HG03025 (cell line): Measurements from ENCODE around the gene LIMD2.
A peak's percentile ranks its signal among the peaks of the same experiment; 100 is the strongest.

Source experiments
- ATAC-seq: cut with Tn5 transposase; IDR thresholded peaks from one replicate; pipeline ENCODE4 v1.9.1; 2021; ENCODE audit warnings: mild to moderate bottlenecking, moderate library complexity; ENCODE audit not compliant: unreplicated experiment, low FRiP score

The LIMD2 gene

GRCh38 chr17:63701868-63702720 is 2.2 kb upstream of the LIMD2 start:
- no peak for ATAC-seq

DNA sequence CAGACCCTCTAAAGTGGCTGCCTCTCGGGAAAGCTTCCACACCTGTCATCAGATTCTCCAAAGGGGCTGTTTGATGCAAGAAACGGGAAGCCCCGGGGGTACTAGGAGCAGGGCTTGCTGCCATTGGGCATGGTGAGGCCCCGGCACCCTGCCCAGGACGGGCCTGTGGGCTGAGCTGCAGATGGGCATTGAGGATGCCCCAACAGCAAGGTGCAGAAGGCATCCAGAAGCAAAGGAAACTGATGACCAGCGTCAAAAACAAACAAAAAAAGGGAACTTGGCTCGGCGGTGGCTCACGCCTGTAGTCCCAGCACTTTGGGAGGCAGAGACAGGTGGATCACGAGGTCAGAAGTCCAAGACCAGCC is 1.5 kb upstream of the LIMD2 start:
- ATAC-seq, result no peak

DNA sequence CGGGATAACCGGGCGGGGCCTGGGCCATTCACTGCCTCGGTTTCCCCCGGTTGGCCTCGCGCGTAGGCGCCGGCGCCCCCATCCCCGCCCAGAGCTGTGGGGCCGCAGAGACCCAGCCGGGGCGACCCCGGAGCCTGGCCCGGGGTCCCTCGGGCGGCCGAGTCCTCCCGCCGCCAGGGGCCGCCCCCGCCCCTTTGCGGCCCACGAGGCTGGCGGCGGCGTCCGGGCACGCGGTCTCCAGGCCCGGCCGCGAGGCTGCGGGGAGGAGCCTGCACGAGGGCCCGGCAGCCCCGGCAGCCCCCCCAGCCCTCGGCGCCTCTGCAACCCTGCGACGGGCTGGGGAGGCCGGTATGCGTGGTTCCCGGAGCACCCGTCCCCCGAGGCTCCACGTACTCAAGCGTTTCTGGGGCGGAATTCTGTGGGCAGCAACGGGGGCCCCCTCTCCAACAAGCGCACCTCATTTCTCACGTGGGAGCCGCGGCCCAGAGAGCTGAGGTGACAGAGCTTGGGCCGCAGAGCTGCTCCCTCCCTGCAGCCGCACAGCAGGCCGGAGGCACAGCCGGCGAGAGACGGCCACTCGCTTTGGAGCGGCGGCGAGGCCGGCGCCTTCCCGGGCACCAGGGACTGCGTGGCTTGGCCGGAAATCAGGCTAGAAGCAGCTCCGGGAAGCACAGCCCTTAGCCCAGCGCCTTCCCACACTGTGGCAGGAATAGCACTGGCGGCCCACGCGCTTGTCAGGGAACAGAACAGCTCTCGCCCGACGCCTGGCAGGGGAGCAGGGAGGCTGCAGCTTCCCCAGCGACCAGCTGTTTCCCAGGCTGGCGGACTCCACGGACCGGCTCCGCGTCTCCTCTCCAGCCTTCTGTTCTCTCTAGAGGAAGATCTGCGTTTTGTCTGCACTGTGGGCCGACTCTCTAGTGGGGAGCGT is 867 bp upstream of the LIMD2 start:
- ATAC-seq, result no peak

- ATAC-seq, result peak; percentile 16
These were observed 863 bp downstream of the LIMD2 start for GRCh38 chr17:63698886-63699637.

DNA sequence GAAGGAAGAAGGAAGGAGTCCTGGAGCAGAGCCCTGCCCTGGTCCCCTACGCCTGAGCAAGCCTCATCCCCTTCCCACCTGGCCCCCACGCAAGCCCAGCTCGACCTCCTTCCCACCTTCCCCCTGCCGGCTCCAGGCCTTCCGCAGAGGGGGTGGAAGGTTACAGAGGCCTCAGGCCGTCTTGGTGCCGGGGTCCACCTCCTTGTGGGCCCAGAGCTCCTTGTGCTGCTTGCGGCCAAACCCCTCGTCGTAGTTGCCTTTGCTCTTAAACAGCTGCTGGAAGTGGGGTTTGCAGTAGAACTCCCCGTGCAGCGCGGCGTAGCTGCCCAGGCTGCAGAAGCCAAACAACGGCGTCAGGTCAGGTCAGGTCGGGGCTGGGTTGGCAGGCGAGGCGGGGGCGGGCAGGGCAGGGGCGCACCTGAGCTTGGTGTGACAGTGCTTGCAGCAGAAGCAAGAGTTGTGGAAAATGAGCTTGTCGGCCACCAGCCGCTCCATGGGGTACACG is 1.5 kb downstream of the LIMD2 start:
- no peak for ATAC-seq

GRCh38 chr17:63697341-63698286 is 2.3 kb downstream of the LIMD2 start:
- no peak for ATAC-seq

DNA sequence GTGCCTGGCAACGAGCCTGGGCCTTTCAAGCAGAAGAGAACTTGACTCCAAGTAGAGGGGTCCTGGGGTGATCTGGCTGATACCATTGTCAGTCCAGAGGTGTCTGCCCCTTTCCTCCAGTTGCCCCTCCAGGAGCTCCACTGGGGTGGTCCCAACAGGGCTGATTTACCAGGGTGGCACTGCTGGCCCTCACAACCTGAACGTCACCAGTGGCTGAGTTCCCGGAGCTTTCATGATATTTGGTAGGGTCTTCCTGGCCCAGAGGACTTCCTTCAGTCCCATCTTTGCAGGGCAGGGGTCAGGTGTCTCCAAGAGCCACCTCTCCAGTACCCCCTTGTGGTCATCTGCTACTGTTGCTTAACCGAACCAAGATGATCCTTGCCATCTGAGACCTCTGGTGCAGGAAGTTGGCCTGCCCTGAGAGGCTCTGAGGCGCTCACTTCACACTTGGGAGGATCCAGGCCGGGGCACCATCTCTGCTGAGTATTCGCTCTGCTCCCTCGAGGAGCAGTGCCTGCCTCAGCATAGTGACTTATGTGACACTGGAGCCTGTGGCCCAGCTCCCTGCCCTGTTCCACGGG is 3.5 kb downstream of the LIMD2 start:
- ATAC-seq, result no peak

- no peak for ATAC-seq
These were observed 4.0 kb downstream of the LIMD2 start for GRCh38 chr17:63695889-63696288.

GRCh38 chr17:63694950-63695773 is 4.8 kb downstream of the LIMD2 start:
- no peak for ATAC-seq

DNA sequence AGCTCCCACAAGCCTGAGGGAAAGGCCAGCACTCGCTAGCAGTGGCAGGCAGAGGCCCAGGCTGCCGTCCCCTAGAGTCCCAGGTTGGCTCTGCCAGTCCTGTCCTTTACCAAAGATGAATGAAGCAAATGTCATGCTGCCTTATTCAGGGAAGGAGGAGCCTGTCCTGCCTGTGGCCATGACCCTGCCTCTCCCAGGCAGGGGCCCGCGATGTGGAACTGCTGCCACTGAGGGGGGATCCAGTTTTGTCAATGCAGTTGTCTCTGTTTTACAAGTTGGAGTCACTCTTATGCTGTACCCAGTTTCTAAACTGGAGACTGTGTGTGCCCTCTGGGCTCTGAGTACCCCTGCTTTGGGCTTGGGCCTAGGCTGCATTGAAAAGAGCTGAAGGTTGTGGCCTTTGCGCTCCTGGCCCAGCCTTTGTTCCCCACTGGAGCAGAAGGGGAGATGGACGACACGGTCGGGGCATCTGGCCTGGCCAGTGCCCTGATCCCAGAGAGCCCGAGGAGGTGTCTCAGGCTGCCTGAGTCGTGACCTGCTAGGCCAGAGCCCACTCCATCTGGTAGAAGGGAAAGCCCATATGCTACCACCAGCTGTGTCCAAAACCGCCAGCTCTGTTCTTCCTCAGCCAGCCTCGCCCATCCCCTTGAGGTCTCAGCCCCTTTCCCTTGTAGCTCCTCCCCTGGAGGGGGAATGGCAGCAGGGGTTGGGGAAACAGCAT is 5.5 kb downstream of the LIMD2 start:
- ATAC-seq, result no peak

DNA sequence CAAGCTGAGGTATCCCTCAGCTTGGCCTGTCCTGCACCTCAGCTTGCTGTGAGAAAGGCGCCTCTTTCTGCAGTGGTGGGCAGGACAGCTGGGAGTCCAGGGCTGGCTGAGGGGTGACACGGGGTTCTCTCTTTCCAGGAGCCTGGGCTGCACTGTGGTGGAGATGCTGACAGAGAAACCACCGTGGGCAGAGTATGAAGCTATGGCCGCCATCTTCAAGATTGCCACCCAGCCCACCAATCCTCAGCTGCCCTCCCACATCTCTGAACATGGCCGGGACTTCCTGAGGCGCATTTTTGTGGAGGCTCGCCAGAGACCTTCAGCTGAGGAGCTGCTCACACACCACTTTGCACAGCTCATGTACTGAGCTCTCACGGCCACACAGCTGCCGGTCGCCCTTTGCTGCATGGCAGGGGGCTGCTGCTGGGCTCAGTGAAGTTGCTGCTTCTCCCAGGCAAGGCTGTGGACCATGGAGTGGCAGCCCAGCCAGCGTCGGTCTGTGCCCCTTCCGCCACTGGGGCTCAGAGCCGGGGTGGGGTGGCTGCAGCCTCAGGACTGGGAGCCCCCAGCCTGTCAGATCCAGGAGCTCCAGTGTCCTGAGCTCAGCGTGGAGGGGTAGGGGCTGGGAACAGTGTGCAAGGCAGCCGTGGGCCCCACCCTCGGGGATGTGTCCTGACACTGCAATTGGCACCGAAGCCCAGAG is 6.4 kb downstream of the LIMD2 start:
- ATAC-seq, result no peak

DNA sequence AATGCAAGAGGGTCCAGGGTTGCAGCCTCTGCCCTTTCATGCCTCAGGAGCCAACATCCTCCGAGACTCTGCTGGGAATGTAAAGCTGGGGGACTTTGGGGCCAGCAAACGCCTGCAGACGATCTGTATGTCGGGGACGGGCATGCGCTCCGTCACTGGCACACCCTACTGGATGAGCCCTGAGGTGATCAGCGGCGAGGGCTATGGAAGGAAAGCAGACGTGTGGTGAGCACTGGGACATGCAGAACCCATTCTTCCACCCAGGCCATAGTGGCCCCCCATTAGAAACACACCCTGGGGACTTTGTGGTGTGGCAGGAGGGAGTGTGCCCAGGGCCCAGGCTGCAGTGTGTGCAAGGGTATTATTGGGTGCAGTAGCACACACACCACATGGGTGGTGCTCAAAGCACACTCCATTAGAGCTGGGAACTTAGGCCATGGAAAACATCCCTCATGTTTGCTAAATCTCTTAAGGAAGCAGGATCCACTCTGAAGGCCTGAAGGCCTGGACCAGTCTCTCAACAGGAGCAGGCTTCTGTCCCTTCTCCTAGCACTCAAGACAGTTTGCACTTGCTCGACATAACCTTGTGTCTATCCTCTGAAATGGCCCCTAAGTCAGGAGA is 7.6 kb downstream of the LIMD2 start:
- ATAC-seq, result no peak

- ATAC-seq, result no peak
These were observed 10.4 kb downstream of the LIMD2 start for GRCh38 chr17:63689479-63689878.

GRCh38 chr17:63688396-63689020 is 11.4 kb downstream of the LIMD2 start:
- no peak for ATAC-seq

GRCh38 chr17:63686138-63686685 is 13.7 kb downstream of the LIMD2 start:
- ATAC-seq, result no peak

DNA sequence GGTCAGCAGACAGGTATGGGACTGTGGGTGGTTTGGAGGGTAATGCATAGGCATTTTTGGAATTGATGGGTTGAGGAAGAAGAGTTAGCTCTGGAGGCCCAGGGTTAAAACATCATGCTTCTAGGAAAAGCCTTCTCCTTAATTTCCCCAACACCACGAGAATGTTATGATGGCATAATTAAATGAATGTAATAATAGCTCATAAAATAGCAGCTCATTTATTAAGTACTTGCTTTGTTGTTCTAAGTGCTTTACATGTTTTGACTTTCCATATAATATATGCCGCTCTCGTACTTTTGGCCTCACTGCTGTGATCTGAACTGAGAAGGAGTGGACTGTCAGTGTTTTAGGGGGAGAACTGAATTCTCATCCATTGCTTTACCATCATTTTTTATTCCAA is 14.3 kb downstream of the LIMD2 start:
- ATAC-seq, result no peak
